ENCODE data around the gene EFNA4. TPM values are rescaled to one million over a fixed set of nuclear protein-coding genes. Genes with fewer than 3 reads are reported as not detected.
A peak's percentile ranks its signal among the peaks of the same experiment; 100 is the strongest.

Gene EFNA4
- total and polyA plus RNA-seq, 2 donors (not counting 1 experiment from before 2014, with no cell fraction given) = 3.8 to 4.3 TPM

DNA sequence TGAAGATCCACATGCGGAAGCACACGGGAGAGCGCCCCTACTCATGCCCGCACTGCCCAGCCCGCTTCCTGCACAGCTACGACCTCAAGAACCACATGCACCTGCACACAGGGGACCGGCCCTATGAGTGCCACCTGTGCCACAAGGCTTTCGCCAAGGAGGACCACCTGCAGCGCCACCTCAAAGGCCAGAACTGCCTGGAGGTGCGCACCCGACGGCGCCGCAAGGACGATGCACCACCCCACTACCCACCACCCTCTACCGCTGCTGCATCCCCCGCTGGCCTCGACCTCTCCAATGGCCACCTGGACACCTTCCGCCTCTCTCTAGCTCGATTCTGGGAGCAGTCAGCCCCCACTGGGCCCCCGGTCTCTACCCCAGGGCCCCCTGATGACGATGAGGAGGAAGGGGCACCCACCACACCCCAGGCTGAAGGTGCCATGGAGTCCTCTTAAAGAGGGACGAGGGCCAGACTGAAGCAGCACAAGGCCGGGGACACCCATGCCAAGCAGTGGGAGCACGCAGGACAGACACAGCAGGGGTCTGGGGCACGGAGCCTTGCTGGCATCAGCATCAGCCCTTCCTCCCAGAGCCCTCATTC lies 47.2 kb upstream of the EFNA4 start:
- no peak for DNase-seq (ENCODE audit: low read depth in 2 of 2)
- Histone ChIP-seq H3K27ac (ENCODE audit: insufficient read depth, low read length) (no peak overlapping the region), H3K4me2 (ENCODE audit: extremely low read depth, insufficient read depth, low read length) (no peak overlapping the region), H3K4me1 (ENCODE audit: control insufficient read depth, extremely low read depth, insufficient read depth, low read length) (peaks cover 16% of the 10 kb centered on the region), H4K20me1 (ENCODE audit: control insufficient read depth, extremely low read depth, insufficient read depth, low read length) (no peaks in the 10 kb centered on the region), H3K4me3 (replicated peaks in 1 of 4; ENCODE audit: control extremely low read depth in 1 of 4, insufficient read depth in 1 of 4, low read depth in 3 of 4, low read length in 4 of 4) (no peak overlapping the region), H3K27me3 (ENCODE audit: control insufficient read depth, insufficient read depth, low read length) (no peaks in the 10 kb centered on the region), H3K79me2 (ENCODE audit: control insufficient read depth, insufficient read depth, low read length) (no peaks in the 10 kb centered on the region), H3K9me3 (ENCODE audit: control insufficient read depth, insufficient read depth, low read depth, low read length) (no peaks in the 10 kb centered on the region), H3K9ac (ENCODE audit: insufficient read depth, low read length) (no peak overlapping the region), H2AFZ (ENCODE audit: low read length) (no peak overlapping the region), H3K36me3 (ENCODE audit: control insufficient read depth, insufficient read depth, low read length) (peaks cover 7% of the 10 kb centered on the region)
- TF ChIP-seq, protein P1, sequence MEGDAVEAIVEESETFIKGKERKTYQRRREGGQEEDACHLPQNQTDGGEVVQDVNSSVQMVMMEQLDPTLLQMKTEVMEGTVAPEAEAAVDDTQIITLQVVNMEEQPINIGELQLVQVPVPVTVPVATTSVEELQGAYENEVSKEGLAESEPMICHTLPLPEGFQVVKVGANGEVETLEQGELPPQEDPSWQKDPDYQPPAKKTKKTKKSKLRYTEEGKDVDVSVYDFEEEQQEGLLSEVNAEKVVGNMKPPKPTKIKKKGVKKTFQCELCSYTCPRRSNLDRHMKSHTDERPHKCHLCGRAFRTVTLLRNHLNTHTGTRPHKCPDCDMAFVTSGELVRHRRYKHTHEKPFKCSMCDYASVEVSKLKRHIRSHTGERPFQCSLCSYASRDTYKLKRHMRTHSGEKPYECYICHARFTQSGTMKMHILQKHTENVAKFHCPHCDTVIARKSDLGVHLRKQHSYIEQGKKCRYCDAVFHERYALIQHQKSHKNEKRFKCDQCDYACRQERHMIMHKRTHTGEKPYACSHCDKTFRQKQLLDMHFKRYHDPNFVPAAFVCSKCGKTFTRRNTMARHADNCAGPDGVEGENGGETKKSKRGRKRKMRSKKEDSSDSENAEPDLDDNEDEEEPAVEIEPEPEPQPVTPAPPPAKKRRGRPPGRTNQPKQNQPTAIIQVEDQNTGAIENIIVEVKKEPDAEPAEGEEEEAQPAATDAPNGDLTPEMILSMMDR (conservative IDR thresholded peaks at IDR 0.05 in 1 of 2, IDR thresholded peaks at IDR 0.05 in 1 of 2; ENCODE audit: low read depth in 1 of 2, low read length in 2 of 2) = no peak
- TF ChIP-seq EZH2 (IDR thresholded peaks at IDR 0.05; ENCODE audit: low read length, missing control alignments) = no peak

DNA sequence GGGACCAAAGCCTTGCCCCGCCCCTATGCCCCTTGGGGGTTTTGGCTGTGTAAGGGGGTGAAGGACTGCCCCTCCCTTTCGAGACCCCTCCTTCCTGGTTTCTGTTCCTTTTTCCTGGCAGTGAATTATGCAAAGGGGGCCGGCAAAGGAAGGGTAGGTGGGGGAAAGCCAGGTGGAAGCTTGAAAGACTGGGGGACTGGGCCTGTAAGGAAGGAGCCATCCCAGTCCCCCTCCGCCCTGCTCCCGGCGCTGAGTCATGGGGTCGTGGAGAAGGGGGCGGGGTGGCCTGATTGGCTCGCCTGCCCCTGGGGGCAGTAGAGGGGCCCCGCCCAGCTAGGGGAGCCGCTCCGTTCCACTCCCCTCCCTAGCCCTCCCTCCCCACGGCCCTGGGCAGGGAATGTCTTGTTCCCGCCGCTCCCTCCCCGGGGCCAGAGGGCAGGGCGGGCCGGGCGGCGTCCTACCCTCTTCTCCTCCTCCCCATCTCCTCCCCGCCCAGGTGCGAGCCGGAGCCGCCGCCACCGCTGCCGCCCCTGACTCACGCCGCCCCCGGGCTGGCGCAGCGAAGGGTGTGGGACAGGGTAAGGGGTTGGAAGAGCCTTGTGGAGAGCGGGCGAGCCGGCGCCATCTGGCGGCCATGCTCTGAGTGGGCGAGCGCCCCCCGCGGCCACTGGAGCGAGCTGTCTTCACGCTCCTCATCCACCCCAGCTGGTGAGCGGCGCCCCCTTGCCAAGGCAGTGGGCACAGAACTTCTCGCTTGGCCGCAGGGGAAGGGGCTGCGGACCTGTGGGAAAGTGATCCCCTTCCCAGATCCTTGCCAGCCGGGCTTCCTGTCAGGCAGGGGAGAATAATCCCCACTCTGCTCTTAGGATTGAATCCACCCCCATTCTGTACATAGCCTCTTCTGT lies 46.2 kb upstream of the EFNA4 start:
- H3K27ac ChIP-seq (ENCODE audit: insufficient read depth, low read length) = peak overlapping the region; percentile 40
- H3K27me3 ChIP-seq (ENCODE audit: control insufficient read depth, insufficient read depth, low read length) = no peaks in the 10 kb centered on the region
- peak overlapping the region; percentile 72 for H3K4me2 ChIP-seq (ENCODE audit: extremely low read depth, insufficient read depth, low read length)
- H3K9ac ChIP-seq (ENCODE audit: insufficient read depth, low read length) = peak overlapping the region; percentile 37
- no peaks in the 10 kb centered on the region for H3K79me2 ChIP-seq (ENCODE audit: control insufficient read depth, insufficient read depth, low read length)
- H3K36me3 ChIP-seq (ENCODE audit: control insufficient read depth, insufficient read depth, low read length) = peaks cover 7% of the 10 kb centered on the region
- no peak overlapping the region for H2AFZ ChIP-seq (ENCODE audit: low read length)
- no peak for TF ChIP-seq EZH2 (IDR thresholded peaks at IDR 0.05; ENCODE audit: low read length, missing control alignments)
- TF ChIP-seq, protein P1 (conservative IDR thresholded peaks at IDR 0.05 in 1 of 2, IDR thresholded peaks at IDR 0.05 in 1 of 2; ENCODE audit: low read depth in 1 of 2, low read length in 2 of 2) = peak; percentile 91 to 95
- H3K4me1 ChIP-seq (ENCODE audit: control insufficient read depth, extremely low read depth, insufficient read depth, low read length) = peaks cover 14% of the 10 kb centered on the region
- peak; percentile 90 to 92 for DNase-seq (ENCODE audit: low read depth in 2 of 2)
- peak overlapping the region in 3 of 4 experiments; percentile 2 to 52 (median 36) for H3K4me3 ChIP-seq (replicated peaks in 1 of 4; ENCODE audit: control extremely low read depth in 1 of 4, insufficient read depth in 1 of 4, low read depth in 3 of 4, low read length in 4 of 4)
- H3K9me3 ChIP-seq (ENCODE audit: control insufficient read depth, insufficient read depth, low read depth, low read length) = no peaks in the 10 kb centered on the region
- H4K20me1 ChIP-seq (ENCODE audit: control insufficient read depth, extremely low read depth, insufficient read depth, low read length) = no peaks in the 10 kb centered on the region

DNA sequence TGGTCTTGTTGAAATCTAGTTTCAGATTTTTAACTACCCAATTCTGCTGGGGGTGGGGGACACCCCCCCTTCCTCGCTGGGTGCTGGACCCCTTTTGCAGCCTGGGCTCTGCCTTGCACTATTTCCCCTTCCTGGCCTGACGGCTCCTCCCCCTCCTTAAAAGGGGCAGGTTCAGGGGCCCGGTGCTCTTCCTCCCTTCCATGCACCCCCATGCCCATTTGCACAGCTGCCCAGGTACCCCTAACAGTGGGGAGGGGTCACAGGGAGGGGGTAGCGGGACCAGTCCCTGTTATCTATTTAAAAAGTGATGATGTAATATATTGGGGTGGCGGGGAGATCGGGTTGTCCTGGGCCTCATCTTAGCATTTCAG lies 45.6 kb upstream of the EFNA4 start:
- Histone ChIP-seq H4K20me1 (ENCODE audit: control insufficient read depth, extremely low read depth, insufficient read depth, low read length) (no peaks in the 10 kb centered on the region), H2AFZ (ENCODE audit: low read length) (no peak overlapping the region), H3K9me3 (ENCODE audit: control insufficient read depth, insufficient read depth, low read depth, low read length) (no peaks in the 10 kb centered on the region), H3K79me2 (ENCODE audit: control insufficient read depth, insufficient read depth, low read length) (no peaks in the 10 kb centered on the region), H3K36me3 (ENCODE audit: control insufficient read depth, insufficient read depth, low read length) (peaks cover 7% of the 10 kb centered on the region), H3K4me3 (replicated peaks in 1 of 4; ENCODE audit: control extremely low read depth in 1 of 4, insufficient read depth in 1 of 4, low read depth in 3 of 4, low read length in 4 of 4) (peak overlapping the region in 2 of 4 experiments; percentile 36 to 52), H3K9ac (ENCODE audit: insufficient read depth, low read length) (no peak overlapping the region), H3K4me1 (ENCODE audit: control insufficient read depth, extremely low read depth, insufficient read depth, low read length) (peaks cover 14% of the 10 kb centered on the region), H3K4me2 (ENCODE audit: extremely low read depth, insufficient read depth, low read length) (peak overlapping the region; percentile 72), H3K27ac (ENCODE audit: insufficient read depth, low read length) (no peak overlapping the region), H3K27me3 (ENCODE audit: control insufficient read depth, insufficient read depth, low read length) (no peaks in the 10 kb centered on the region)
- no peak for DNase-seq (ENCODE audit: low read depth in 2 of 2)
- no peak for TF ChIP-seq EZH2 (IDR thresholded peaks at IDR 0.05; ENCODE audit: low read length, missing control alignments)
- TF ChIP-seq, protein P1 (conservative IDR thresholded peaks at IDR 0.05 in 1 of 2, IDR thresholded peaks at IDR 0.05 in 1 of 2; ENCODE audit: low read depth in 1 of 2, low read length in 2 of 2) = no peak

All from fibroblast of lung (primary cell).